Jurkat, Clone E6-1 (cell line): ENCODE data around the gene WDR89.
"Not testable (repeated sequence)": the region's sequence is repeated elsewhere in the genome, so short reads cannot be mapped to it uniquely, and the experiment has no call there.

Experiments
- DNase-seq: peaks from one replicate; pipeline ENCODE4 v3.0.0-alpha.2; 2011; ENCODE audit warnings: low read depth, low spot score
- H3K4me3 ChIP-seq: 2 replicates; pipeline ENCODE4 v1.5.1; 2011; ENCODE audit warnings: mild to moderate bottlenecking, low read length, control low read depth, moderate library complexity

WDR89 gene

DNA sequence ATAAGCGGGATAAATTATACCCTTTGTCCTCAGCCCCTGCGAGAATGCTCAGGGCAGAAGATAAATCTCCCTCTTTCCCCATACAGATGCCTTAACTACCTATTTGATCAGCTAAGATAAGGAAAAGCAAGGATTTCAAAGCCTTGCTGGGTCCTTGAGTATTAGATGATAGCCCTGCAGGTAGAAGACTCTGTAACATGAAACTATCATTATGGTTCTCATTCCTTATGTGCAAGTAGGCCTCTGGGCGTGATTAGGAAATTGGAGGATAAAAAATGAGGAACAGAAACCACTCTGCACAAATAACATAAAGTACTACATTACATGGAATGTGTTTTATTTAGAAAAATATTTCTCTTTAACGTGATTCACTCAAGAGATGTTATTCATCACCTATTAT is 14.5 kb upstream of the WDR89 start:
- no peak for DNase-seq
- no peak overlapping the region for H3K4me3 ChIP-seq

DNA sequence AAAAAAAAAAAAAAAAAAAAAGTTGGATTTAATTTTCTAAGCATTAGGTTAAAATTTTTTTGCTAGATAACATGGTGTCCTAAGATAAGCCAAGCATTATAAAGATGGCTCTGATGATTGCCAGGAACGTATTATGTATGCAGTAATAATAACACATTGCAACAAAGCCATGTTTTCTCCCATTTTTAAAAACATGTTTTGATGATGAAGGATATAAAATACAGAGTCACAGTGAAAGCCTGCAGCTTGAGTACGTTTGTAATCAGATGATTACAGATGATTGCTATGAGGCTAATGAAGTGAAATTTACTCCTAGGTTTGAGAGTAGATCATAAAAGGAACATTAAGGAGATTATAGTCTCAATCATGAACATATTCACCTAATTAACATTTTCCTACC is 13.3 kb upstream of the WDR89 start:
- no peak for DNase-seq
- H3K4me3 ChIP-seq, result no peak overlapping the region

DNA sequence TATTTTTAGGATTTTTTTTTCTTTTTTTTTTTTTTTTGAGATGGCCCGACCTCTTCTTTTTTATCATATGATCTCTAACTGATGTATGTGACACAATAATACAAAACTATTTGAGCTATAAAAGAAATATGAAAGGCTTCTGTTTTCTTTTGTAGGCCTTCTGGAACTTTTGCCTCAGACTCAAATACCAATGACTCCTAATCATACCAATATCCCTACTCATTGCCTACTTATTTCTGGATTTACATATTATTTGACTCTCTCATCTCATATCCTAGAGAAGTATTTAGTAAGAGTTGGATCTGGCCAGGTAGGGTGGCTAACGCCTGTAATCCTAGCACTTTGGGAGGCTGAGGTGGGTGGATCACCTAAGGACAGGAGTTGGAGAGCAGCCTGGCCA is 12.7 kb upstream of the WDR89 start:
- no peak overlapping the region for H3K4me3 ChIP-seq
- DNase-seq, result no peak

DNA sequence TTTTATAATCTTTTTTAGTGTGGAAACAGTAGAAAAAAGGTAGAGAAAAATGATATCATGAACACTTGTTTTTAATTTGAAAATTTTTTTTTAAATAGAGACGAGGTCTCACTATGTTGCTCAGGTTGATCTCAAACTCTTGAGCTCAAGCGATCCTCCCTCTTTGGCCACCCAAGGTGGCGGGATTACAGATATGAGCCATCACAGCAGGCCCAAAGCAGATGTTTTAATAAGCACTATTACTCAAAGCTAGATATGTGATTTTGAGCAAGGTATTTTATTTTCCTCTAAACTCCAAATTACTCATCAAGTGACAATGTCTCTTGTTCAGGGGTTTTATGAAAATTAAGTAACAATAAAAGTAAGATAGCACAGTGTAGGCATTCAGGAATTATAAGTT is 10.7 kb upstream of the WDR89 start:
- no peak overlapping the region for H3K4me3 ChIP-seq
- DNase-seq, result no peak

DNA sequence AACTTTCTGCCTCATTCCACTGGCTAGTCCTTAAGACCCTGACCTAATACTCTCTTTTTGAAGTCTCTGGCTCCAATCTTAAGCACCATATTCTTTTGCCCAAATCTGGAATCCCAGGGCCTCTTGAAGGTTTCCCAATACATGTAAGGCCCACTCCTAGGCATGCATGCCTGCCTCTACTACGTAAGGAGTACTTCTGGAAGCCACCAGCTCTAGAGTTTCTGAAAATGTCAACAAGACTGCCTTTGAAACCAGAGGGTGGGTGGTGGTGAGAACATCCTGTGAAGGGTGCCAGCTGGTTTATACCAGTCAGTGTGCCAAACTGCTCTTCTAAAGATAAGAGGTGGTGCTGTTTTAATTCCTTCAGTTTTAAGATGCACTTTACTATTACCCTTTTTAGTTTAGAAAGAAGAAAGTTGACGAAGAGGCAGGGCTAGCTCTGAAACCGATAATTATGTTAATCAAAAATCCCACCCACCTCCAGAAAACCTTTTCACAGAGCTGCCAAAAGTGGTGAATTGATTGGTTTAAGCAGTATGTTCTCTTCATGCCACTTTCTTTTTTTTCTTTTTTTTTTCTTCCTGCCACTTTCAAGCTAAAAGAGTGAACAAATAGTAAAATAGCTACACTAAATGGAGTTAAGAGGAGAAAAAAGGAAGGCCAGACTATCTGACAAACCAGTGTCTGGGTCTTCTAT is 8.7 kb upstream of the WDR89 start:
- peak; percentile 87 for DNase-seq
- H3K4me3 ChIP-seq, result no peak overlapping the region

DNA sequence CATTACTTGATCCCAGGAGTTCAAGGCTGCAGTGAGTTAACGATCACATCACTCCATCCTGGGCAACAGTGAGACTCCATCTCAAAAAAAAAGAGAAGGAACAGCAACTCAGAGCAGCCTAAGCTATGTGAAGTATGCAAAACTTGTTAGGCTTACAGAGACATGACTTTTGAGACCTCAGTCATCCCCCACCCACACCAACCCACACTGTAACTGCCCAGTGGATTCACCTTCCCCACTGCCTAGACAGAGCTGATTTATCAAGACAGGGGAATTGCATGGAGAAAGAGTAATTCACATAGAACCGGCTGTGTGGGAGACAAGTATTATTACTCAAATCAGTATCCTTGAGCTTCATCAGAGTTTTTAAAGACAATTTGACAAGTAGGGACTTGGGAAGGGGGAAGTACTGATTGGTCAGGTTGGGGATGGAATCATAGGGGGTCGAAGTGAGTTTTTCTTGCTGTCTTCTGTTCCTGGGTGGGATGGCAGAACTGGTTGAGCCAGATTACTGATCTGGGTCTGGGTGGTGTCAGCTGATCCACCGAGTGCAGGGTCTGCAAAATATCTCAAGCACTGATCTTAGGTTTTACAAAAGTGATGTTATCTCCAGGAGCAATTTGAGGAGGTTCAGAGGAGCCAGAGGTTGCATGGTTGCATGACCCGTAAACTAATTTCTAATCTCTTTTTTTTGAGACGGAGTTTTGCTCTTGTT is 6.2 kb upstream of the WDR89 start:
- H3K4me3 ChIP-seq, result no peak overlapping the region
- DNase-seq, result no peak

DNA sequence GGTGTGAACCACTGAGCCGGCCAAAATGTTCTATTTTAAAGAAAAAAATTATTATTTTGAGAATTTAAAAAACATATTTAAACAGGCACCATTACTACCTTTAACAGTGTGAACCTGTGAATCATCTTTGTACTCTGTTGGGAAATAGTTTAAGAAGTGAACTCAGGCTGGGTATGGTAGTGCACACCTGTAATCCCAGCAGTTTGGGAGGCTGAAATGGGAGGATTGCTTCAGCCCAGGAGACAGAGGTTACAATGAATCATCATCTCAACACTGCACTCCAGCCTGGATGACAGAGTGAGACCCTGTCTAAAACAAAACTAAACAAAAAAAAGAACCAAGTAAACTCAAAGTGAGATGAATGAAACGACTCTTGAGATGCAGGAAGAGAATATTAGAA is 3.1 kb upstream of the WDR89 start:
- DNase-seq, result no peak
- H3K4me3 ChIP-seq, result no peak overlapping the region

DNA sequence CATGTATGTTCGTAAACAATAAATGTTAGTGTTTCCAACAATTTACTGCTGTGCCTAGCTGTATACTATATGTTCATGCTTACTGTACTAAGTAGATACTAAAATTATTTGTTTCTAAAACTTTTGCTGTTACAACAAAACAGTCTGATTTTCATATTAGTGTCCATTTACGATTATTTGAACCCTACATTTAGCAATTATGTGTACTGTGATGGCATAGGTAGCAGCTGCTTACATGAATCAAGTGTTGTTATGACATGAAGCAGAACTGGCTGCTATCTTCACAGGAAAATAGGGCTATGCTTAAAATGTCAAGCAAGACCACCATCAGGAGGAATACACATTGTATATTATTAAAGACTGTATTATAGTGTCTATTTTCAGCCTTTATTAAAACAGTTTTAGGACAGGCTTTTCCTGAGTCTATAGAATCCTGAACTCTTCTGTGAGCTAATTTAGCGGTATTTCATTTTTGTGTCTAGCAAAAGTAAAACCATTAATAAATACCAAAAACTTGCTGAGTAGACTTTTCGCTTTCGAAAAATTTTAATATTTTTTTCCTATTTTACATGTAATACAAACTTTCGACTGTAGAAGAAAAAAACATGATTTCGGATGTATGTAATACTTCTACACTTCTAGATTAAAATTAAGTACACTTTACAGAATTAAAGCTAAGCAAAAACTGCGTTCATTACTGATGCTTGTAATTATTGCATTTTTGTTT is 1.1 kb upstream of the WDR89 start:
- no peak for DNase-seq

DNA sequence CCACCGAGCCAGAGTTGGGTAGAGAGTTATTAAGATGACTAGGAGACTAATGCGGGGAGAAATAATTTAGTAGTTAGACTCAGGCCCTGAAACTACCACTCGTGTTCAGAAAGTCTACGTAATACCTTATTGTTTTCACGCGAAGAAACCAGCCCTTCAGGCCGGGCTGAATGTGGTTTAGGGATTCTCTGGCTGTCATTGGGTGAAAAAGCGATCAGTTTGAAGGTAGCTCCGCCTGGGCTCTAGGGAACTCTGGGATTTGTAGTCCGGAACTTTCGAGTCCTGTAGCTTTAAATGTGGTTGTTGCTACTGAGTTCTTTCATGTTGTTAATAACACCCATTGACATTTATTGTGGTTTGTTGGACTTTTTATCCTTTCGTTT is 549 bp upstream of the WDR89 start:
- peak overlapping the region; percentile 96 for H3K4me3 ChIP-seq
- DNase-seq, result peak; percentile 97

More for the DNA sequence above, 1.1 kb upstream of the WDR89 start:
- H3K4me3 ChIP-seq, result peak overlapping the region; percentile 96

DNA sequence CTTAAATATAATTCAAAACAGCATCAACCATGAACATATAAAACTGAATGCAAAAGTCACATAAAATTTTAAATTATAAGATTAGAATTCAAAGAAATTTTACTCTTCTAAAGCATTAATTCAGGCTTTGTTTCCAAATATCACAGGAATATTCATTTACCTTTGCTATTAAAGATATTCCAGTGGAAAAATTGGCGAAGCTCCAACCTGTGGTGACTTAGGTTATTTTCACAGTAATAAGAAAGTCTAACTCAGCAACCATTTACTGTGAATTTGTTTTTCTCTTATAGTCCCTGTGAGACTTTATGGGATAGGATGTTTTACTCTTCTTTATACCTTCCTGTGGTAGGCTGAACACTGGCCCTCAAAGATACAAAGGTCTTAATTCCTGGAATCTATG is 3.2 kb downstream of the WDR89 start:
- no peak for DNase-seq

DNA sequence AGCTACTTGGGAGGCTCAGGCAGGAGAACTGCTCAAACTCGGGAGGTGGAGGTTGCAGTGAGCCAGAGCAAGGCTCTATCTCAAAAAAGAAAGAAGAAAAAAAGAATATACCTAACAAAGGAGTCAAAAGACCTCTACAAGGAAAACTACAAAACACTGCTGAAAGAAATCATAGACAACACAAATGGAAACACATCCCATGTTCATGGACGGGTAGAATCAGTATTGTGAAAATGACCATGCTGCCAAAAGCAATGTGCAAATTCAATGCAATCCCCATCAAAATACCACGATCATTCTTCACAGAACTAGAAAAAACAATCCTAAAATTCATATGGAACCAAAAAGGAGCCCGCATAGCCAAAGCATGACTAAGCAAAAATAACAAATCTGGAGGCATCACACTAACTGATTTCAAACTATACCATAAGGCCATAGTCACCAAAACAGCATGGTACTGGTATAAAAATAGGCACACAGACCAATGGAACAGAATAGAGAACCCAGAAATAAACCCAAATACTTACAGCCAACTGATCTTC is 5.5 kb downstream of the WDR89 start:
- not testable (repeated sequence) for DNase-seq, H3K4me3 ChIP-seq

More for the DNA sequence above, 3.2 kb downstream of the WDR89 start:
- H3K4me3 ChIP-seq, result no peak overlapping the region

DNA sequence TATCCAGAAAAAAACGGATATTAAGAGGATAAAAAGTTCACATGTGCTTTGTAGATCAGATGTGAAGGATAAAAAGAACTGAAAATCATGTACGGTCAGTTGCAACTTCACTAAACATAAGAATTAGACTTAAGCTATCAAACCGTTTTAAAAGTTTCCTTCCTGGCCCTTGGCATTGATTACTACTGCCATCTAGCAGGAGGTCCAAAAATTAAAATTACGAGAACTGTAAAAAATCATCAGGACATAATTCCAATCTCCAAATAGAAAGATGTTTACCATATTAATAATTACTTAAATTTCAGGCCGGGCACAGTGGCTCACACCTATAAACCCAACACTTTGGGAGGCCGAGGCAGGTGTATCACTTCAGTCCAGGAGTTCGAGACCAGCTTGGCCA is 7.9 kb downstream of the WDR89 start:
- no peak overlapping the region for H3K4me3 ChIP-seq
- DNase-seq, result no peak

DNA sequence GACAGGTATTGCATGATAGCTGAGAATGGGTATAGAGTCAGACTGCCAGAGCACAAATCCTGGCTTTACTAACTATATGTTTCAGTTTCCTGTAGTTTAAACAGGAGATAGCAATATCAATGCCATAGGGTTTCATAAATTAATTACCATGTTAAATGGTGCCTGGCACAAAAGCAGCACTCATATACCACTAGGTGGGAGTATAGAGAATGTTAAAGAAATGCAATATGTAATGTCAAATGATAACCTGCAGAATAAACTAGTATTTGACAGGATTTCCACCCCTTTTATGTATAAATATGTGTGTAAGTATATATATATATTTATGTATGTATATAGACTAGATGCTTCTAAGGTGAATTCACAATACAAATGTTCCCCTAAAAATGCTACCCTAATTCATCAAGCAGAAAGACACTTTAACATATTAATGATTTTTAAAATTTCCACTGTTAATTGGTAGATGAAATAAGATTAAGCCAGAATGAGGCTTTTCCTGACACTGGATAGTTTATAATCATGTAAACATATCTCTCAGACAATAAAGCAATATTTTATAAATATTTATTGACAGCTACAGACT is 8.6 kb downstream of the WDR89 start:
- no peak overlapping the region for H3K4me3 ChIP-seq
- peak; percentile 44 for DNase-seq

DNA sequence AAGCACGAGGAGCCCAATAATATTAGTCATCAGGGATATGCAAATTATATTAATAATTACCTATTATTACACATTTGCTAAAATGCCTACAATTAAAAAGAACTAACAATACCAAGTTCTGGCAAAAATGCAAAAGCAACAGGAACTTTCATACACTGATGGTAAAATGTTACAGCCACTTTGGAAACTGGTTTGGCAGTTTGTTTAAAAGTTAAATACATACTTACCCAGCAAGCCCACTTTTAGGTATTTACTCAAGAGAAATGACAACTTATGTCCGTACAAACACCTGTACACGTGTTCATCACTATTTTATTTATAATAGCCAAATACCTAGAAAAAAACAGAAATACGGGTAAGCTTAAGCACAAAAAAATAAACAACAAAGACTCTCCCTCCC is 17.0 kb downstream of the WDR89 start:
- H3K4me3 ChIP-seq, result no peak overlapping the region
- no peak for DNase-seq

DNA sequence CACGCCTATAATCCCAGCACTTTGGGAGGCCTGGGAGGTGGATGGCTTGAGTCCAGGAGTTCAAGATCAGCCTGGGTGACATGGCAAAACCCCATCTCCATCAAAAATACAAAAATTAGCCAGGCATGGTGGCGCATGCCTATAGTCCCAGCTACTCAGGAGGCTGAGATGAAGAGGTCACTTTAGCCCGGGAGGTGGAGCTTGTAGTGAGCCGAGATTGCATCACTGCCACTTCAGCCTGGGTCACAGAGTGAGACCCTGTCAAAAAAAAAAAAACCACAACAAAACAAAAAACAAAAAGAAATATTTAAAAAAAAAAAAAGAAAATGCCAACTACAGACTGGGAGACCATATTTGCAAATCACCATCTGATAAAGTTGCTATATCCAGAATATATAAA is 17.5 kb downstream of the WDR89 start:
- no peak for DNase-seq
- H3K4me3 ChIP-seq, result no peak overlapping the region

DNA sequence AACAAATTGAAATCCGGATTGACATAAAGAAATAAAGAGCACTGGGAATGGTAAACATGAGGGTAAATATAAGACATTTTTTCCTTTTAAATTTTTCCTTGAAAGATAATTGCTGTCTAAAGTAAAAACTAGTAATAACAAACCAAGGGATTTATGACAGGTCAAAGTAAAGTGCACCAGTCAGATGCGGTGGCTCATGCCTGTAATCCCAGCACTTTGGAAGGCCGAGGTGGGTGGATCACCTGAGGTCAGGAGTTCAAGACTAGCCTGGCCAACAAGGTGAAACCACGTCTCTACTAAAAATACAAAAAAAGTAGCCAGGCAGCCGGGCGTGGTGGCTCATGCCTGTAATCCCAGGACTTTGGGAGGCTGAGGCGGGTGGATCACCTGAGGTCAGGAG is 19.7 kb downstream of the WDR89 start:
- not testable (repeated sequence) for H3K4me3 ChIP-seq, DNase-seq

DNA sequence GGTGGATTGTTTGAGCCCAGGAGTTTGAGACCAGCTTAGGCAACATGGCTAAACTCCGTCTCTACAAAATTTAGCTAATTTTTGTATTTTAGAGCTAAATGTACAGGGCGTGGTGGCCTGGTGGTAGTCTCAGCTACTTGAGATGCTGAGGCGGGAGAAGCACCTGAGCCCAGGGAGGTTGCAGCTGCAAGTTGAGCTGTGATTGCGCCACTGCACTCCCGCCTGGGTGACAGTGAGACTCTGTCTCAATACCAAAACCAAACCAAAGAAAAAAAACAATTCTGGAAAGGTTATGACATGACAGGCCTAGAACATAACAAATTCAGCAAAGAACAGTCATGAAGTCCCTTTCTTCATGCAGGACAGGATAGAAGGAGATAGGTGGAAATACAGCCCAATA is 25.7 kb downstream of the WDR89 start:
- H3K4me3 ChIP-seq, result no peak overlapping the region
- no peak for DNase-seq

DNA sequence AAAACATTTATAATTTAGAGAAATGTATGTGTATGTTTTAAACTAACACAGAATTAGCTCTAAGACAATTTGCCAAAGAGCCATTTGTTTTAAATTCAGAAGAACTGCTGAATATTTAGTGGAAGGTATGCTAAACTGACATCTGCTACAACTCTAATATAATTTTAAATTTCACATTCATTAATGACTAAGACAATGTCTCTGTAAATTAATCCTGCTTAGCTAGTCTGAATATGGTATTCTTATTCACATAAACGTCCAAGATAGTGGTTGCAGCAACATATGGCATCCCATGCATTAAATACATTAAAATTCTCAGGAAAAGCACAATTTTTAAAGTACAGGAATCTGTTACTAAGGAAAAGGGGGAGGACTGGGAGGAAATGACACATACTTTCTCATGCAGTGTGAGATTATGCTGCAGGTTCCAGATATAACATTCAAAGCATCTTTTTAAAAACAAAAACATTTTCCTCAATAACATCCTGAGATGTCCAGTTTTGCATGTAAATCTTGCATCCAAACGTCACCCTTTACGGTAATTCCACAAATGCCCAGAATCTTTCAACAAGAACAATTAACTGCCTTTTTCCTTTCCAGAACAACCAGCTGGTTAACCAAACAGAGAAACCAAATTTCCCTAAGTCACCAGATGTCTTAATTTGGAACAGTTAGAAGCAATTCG is 26.9 kb downstream of the WDR89 start:
- no peak overlapping the region for H3K4me3 ChIP-seq
- no peak for DNase-seq

DNA sequence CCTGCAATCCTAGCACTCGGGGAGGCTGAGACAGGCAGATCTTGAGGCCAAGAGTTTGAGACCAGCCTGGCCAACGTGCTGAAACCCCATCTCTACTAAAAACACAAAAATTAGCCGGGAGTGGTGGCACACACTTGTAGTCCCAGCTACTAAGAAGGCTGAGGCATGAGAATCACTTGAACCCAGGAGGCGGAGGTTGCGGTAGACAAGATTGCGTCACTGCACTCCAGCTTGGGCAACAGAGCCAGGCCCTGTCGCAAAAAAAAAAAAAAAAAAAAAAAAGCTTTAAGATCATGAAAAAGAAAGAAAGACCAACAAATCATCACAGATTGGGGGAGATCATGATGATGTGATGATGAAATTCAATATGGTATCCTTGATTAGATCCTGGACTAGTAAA is 30.6 kb downstream of the WDR89 start:
- H3K4me3 ChIP-seq, result no peak overlapping the region
- no peak for DNase-seq
